Neural progenitor cell (in vitro differentiated cells): ENCODE measurements around the gene SCP2. TPM values are rescaled to one million over a fixed set of nuclear protein-coding genes. Genes with fewer than 3 reads are reported as not detected.

Source experiments
- DNase-seq: peaks from one replicate; pipeline ENCODE4 v3.0.0-alpha.2; 2016; ENCODE audit warnings: low spot score
- H2AFZ ChIP-seq: fragments of 200-600 bp; sonication (generic); replicated peaks from 2 replicates; pipeline ENCODE4 v1.6.1; 2016; ENCODE audit warnings: antibody characterized with exemption
- H3F3A ChIP-seq: fragments of 200-600 bp; sonication (generic); 2 replicates; pipeline ENCODE4 v1.6.1; 2016; ENCODE audit warnings: antibody characterized with exemption, low read depth
- H3K27ac ChIP-seq: fragments of 200-600 bp; sonication (generic); 2 replicates; pipeline ENCODE4 v1.5.1; 2016; ENCODE audit warnings: mild to moderate bottlenecking
- H3K27me3 ChIP-seq: fragments of 200-600 bp; sonication (generic); 2 replicates; pipeline ENCODE4 v1.6.1; 2016; ENCODE audit warnings: mild to moderate bottlenecking, moderate library complexity
- H3K36me3 ChIP-seq: fragments of 200-600 bp; sonication (generic); 2 replicates; pipeline ENCODE4 v1.5.1; 2016
- H3K4me1 ChIP-seq: fragments of 200-600 bp; sonication (generic); 2 replicates; pipeline ENCODE4 v1.6.1; 2016; ENCODE audit warnings: mixed run types
- H3K4me2 ChIP-seq: fragments of 200-600 bp; sonication (generic); 2 replicates; pipeline ENCODE4 v1.6.1; 2016
- H3K4me3 ChIP-seq: fragments of 200-600 bp; sonication (generic); 2 replicates; pipeline ENCODE4 v1.5.1; 2016
- H3K79me2 ChIP-seq: fragments of 200-600 bp; sonication (generic); 2 replicates; pipeline ENCODE4 v1.6.1; 2016; ENCODE audit warnings: low read depth
- H3K9ac ChIP-seq: fragments of 200-600 bp; sonication (generic); 2 replicates; pipeline ENCODE4 v1.6.1; 2016
- H3K9me3 ChIP-seq: fragments of 200-600 bp; sonication (generic); 2 replicates; pipeline ENCODE4 v1.5.1; 2016; ENCODE audit warnings: low read depth
- H4K20me1 ChIP-seq: fragments of 200-600 bp; sonication (generic); 2 replicates; pipeline ENCODE4 v1.6.1; 2016; ENCODE audit warnings: low read depth
- H3K27ac Mint-ChIP-seq: 3 replicates; pipeline ENCODE4 v1.8.0; 2021; ENCODE audit warnings: mixed read lengths
- H3K27me3 Mint-ChIP-seq: 2 replicates; pipeline ENCODE4 v1.8.0; 2022; ENCODE audit warnings: low read depth, mild to moderate bottlenecking, inconsistent platforms, moderate library complexity, mixed read lengths; ENCODE audit not compliant: insufficient read depth
- H3K36me3 Mint-ChIP-seq: 3 replicates; pipeline ENCODE4 v1.8.0; 2021; ENCODE audit warnings: mixed read lengths
- H3K4me1 Mint-ChIP-seq: 3 replicates; pipeline ENCODE4 v1.8.0; 2021; ENCODE audit warnings: mixed read lengths
- H3K4me3 Mint-ChIP-seq: 3 replicates; pipeline ENCODE4 v1.8.0; 2021; ENCODE audit warnings: mild to moderate bottlenecking, moderate library complexity, mixed read lengths
- H3K9me3 Mint-ChIP-seq: 3 replicates; pipeline ENCODE4 v1.8.0; 2020; ENCODE audit warnings: mixed read lengths
- EZH2 ChIP-seq: fragments of 200-600 bp; sonication (generic); IDR thresholded peaks from 2 replicates; pipeline ENCODE4 v1.6.1; 2017; ENCODE audit warnings: antibody characterized with exemption, mild to moderate bottlenecking, moderate library complexity
- EZH2phosphoT487 ChIP-seq: fragments of 200-600 bp; sonication (generic); IDR thresholded peaks from 2 replicates; pipeline ENCODE4 v1.6.1; 2017; ENCODE audit warnings: antibody characterized with exemption
- total RNA-seq: library from RNA; depleted of rRNA; stranded (reverse); fragments of >200 nt; gene quantifications from 2 replicates; pipeline ENCODE4 v1.2.3, GENCODE V29; 2015; ENCODE audit warnings: low replicate concordance
- TF ChIP-seq, protein P1 (sequence below): fragments of 200-600 bp; sonication (generic); IDR thresholded peaks from 2 replicates; pipeline ENCODE4 v1.5.1; 2017; ENCODE audit warnings: antibody characterized with exemption, mild to moderate bottlenecking

The SCP2 gene
- total RNA-seq, 1 donor from 2014 or later = 101 TPM

GRCh38 chr1:52900402-52900801, 26.7 kb upstream of the SCP2 start:
- H3K36me3 Mint-ChIP-seq = no peaks in the 10 kb centered on the region
- H3K4me3 Mint-ChIP-seq = no peak overlapping the region
- no peaks in the 10 kb centered on the region for H3K9me3 Mint-ChIP-seq

DNA sequence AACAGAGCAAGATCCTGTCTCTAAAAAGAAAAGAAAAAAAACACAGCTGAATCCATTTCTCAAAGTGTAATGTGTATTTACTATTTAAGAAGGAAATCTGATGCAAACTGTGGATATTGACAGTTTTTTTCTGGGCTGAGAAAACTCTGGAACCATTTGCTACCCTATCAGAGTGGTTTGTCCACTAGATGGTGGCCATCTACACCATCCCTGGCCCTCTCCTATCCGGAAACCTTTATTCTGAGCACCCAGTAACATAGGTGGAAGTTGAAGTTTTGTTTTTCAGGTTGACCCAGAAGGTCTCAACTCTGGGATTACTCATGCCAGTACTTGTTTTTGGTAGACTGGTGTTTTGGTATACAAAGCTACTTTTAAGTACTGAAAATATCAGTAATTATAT, 25.7 kb upstream of the SCP2 start:
- Histone ChIP-seq H4K20me1 (no peaks in the 10 kb centered on the region), H3K27me3 (no peaks in the 10 kb centered on the region), H3K4me1 (peaks cover 10% of the 10 kb centered on the region), H3K4me2 (no peak overlapping the region), H3K4me3 (no peak overlapping the region), H3F3A (no peaks in the 10 kb centered on the region), H3K9ac (no peak overlapping the region), H2AFZ (no peak overlapping the region), H3K36me3 (no peaks in the 10 kb centered on the region), H3K9me3 (no peaks in the 10 kb centered on the region), H3K27ac (no peak overlapping the region), H3K79me2 (no peaks in the 10 kb centered on the region)
- H3K27ac Mint-ChIP-seq = no peak overlapping the region
- peaks cover 6% of the 10 kb centered on the region for H3K4me1 Mint-ChIP-seq
- H3K9me3 Mint-ChIP-seq = no peaks in the 10 kb centered on the region
- peaks cover 7% of the 10 kb centered on the region for H3K27me3 Mint-ChIP-seq
- no peak for DNase-seq
- H3K4me3 Mint-ChIP-seq = no peak overlapping the region
- H3K36me3 Mint-ChIP-seq = no peaks in the 10 kb centered on the region
- TF ChIP-seq, protein P1, sequence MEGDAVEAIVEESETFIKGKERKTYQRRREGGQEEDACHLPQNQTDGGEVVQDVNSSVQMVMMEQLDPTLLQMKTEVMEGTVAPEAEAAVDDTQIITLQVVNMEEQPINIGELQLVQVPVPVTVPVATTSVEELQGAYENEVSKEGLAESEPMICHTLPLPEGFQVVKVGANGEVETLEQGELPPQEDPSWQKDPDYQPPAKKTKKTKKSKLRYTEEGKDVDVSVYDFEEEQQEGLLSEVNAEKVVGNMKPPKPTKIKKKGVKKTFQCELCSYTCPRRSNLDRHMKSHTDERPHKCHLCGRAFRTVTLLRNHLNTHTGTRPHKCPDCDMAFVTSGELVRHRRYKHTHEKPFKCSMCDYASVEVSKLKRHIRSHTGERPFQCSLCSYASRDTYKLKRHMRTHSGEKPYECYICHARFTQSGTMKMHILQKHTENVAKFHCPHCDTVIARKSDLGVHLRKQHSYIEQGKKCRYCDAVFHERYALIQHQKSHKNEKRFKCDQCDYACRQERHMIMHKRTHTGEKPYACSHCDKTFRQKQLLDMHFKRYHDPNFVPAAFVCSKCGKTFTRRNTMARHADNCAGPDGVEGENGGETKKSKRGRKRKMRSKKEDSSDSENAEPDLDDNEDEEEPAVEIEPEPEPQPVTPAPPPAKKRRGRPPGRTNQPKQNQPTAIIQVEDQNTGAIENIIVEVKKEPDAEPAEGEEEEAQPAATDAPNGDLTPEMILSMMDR = no peak
- TF ChIP-seq EZH2phosphoT487 (no peak), EZH2 (no peak)

More at GRCh38 chr1:52900402-52900801, 26.7 kb upstream of the SCP2 start:
- TF ChIP-seq EZH2 = no peak
- TF ChIP-seq EZH2phosphoT487 = no peak
- TF ChIP-seq, protein P1 = no peak
- H3K27me3 ChIP-seq = no peaks in the 10 kb centered on the region
- no peak for DNase-seq
- no peaks in the 10 kb centered on the region for H3K79me2 ChIP-seq
- H4K20me1 ChIP-seq = no peaks in the 10 kb centered on the region
- no peak overlapping the region for H3K27ac ChIP-seq
- H3K4me2 ChIP-seq = no peak overlapping the region
- no peak overlapping the region for H3K4me3 ChIP-seq
- peaks cover 4% of the 10 kb centered on the region for H3K4me1 Mint-ChIP-seq
- no peak overlapping the region for H3K9ac ChIP-seq
- H3F3A ChIP-seq = no peaks in the 10 kb centered on the region
- peaks cover 8% of the 10 kb centered on the region for H3K4me1 ChIP-seq
- peaks cover 5% of the 10 kb centered on the region for H3K27me3 Mint-ChIP-seq
- no peak overlapping the region for H3K27ac Mint-ChIP-seq
- no peak overlapping the region for H2AFZ ChIP-seq
- no peaks in the 10 kb centered on the region for H3K9me3 ChIP-seq
- H3K36me3 ChIP-seq = no peaks in the 10 kb centered on the region

DNA sequence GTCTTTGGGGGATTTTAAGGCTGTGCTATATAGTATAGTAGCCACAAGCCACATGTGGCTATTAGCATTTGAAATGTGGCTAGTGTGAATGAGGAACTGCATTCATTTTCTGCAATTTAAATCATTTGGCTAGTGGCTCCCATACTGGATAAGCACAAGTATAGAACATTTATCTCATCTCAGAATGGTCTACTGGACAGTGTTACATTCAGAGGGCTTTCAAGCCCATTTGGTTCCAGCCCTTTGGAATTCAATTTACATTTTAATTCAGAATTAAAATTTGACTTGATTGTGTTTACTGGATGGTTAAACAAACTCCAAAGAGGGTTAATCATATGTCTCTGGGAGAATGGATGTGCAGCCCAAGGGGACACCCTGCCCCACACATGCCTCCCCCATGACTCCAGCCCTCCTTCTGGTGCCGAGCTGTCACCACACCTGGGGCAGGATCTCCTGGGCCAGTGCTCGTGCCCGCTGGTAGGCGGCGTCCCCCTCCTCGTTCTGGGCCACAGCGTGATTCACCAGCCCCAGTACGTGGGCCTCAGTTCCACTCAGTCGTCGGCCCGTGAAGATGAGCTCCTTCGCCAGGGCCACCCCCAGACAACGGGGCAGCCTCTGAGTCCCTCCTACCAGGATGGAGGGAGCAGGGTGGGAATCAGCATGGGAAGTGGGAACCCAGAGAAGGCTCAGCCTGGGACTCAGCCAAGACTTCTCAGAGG, 22.7 kb upstream of the SCP2 start:
- no peak overlapping the region for H3K9ac ChIP-seq
- peaks cover 2% of the 10 kb centered on the region for H3K27me3 Mint-ChIP-seq
- H4K20me1 ChIP-seq = no peaks in the 10 kb centered on the region
- no peaks in the 10 kb centered on the region for H3K27me3 ChIP-seq
- H3K9me3 Mint-ChIP-seq = no peaks in the 10 kb centered on the region
- no peak overlapping the region for H3K4me2 ChIP-seq
- H3K36me3 Mint-ChIP-seq = no peaks in the 10 kb centered on the region
- H3K27ac Mint-ChIP-seq = no peak overlapping the region
- no peak for TF ChIP-seq EZH2phosphoT487
- TF ChIP-seq, protein P1 = no peak
- TF ChIP-seq EZH2 = no peak
- peak overlapping the region; percentile 75 for H2AFZ ChIP-seq
- H3K9me3 ChIP-seq = no peaks in the 10 kb centered on the region
- H3K79me2 ChIP-seq = no peaks in the 10 kb centered on the region
- no peak overlapping the region for H3K4me3 Mint-ChIP-seq
- no peak overlapping the region for H3K4me3 ChIP-seq
- no peaks in the 10 kb centered on the region for H3F3A ChIP-seq
- peaks cover 6% of the 10 kb centered on the region for H3K4me1 Mint-ChIP-seq
- H3K36me3 ChIP-seq = no peaks in the 10 kb centered on the region
- peaks cover 10% of the 10 kb centered on the region for H3K4me1 ChIP-seq
- H3K27ac ChIP-seq = no peak overlapping the region
- no peak for DNase-seq
